Loucy (cell line): ENCODE data around the gene GC.

Experiments
- CTCF ChIP-seq: fragments of 200-600 bp; sonication (generic); conservative IDR thresholded peaks from 2 replicates; pipeline ENCODE4 v1.5.1; 2014; ENCODE audit warnings: mild to moderate bottlenecking, antibody characterized with exemption, low read length
- EZH2phosphoT487 ChIP-seq: fragments of 200-600 bp; IDR thresholded peaks from 2 replicates; pipeline ENCODE4 v1.6.1; 2018; ENCODE audit warnings: antibody characterized with exemption, mild to moderate bottlenecking, moderate library complexity, borderline replicate concordance

GRCh38 chr4:71814433-71814832 is 30.6 kb upstream of the GC start:
- TF ChIP-seq CTCF (no peak), EZH2phosphoT487 (no peak)
